ENCODE measurements around the gene GPLD1.
"Not testable (repeated sequence)": the region's sequence is repeated elsewhere in the genome, so short reads cannot be mapped to it uniquely, and the experiment has no call there.

Gene GPLD1

GRCh38 chr6:24520929-24521546 lies 31.7 kb upstream of the GPLD1 start:
- Histone ChIP-seq H3K4me3 (replicated peaks; ENCODE audit: low read depth, low read length) (no peak overlapping the region), H3K27me3 (replicated peaks; ENCODE audit: control insufficient read depth, insufficient read depth, low read length) (no peaks in the 10 kb centered on the region), H3K36me3 (ENCODE audit: control insufficient read depth, insufficient read depth, low read length) (no peaks in the 10 kb centered on the region)
- peak; percentile 86 for TF ChIP-seq CTCF (IDR thresholded peaks at IDR 0.05; ENCODE audit: insufficient read depth, low read length, poor library complexity, severe bottlenecking)
- peak; percentile 29 for DNase-seq (ENCODE audit: extremely low read depth, insufficient read length)

DNA sequence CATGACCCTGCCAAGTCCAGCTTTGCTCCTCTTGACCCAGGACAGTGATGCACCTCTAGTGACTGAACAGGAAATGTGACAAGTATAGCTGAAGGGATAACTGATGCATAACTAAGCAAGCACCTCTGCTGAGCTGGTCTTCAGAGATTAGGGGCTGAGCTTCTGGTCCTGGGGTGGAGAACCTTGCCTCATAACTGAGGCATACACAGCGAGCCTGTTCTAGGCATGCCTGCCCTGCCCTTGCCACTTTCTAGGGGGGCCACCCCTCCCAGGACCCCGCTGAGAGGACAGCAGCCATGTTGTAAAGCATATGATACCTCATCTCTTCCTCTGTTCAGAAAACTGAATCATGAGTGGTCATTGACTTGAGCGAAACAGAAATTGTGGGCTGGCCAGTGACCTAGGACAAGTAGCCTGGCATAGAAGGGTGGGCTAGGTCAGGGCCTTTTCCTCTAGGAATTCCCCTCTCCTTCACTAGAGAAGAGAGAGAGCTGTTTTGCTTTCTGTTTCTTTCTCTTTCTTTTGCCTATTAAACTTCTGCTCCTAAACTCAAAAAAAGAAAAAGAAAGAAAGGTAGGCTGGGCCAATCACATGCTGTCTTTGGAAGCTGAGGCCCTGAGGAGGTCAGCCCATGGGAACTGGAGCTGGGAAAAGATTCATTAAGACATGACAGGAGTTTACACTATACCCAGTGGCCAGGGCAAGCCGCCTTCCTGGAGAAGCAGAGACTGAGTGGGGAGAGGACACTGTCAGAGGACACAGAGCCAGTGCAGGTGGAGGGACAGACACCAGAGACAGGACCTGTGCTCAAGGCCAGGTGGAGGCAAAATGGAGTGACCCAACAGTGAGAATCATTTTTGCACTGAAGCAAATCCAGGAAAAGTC lies 28.5 kb upstream of the GPLD1 start:
- peak overlapping the region; percentile 42 for H3K4me3 ChIP-seq (replicated peaks; ENCODE audit: low read depth, low read length)
- no peak for TF ChIP-seq CTCF (IDR thresholded peaks at IDR 0.05; ENCODE audit: insufficient read depth, low read length, poor library complexity, severe bottlenecking)

GRCh38 chr6:24513602-24514001 lies 24.2 kb upstream of the GPLD1 start:
- no peak for DNase-seq (ENCODE audit: extremely low read depth, insufficient read length)
- TF ChIP-seq CTCF (IDR thresholded peaks at IDR 0.05; ENCODE audit: insufficient read depth, low read length, poor library complexity, severe bottlenecking): peak; percentile 21
- Histone ChIP-seq H3K27me3 (replicated peaks; ENCODE audit: control insufficient read depth, insufficient read depth, low read length) (no peaks in the 10 kb centered on the region), H3K4me3 (replicated peaks; ENCODE audit: low read depth, low read length) (no peak overlapping the region), H3K36me3 (ENCODE audit: control insufficient read depth, insufficient read depth, low read length) (no peaks in the 10 kb centered on the region)

More for the DNA sequence above, 28.5 kb upstream of the GPLD1 start:
- Histone ChIP-seq H3K36me3 (ENCODE audit: control insufficient read depth, insufficient read depth, low read length) (no peaks in the 10 kb centered on the region), H3K27me3 (replicated peaks; ENCODE audit: control insufficient read depth, insufficient read depth, low read length) (no peaks in the 10 kb centered on the region)
- DNase-seq (ENCODE audit: extremely low read depth, insufficient read length): peak; percentile 55

DNA sequence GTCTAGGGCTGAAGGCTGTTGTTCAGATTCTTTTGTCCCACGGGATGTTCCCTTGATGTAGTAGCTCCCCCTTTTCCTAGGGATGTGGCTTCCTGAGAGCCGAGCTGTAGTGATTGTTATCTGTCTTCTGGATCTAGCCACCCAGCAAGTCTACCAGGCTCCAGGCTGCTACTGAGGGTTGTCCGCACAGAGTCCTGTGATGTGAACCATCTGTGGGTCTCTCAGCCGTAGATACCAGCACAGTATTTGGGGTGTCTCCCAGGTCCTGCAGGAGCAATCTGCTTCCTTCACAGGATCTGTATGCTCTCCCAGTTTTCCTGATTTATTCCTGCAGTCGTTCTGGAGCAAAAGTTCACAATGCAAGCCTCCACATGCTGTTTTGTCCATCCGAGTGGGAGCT lies 22.6 kb upstream of the GPLD1 start:
- DNase-seq (ENCODE audit: extremely low read depth, insufficient read length); H3K27me3 ChIP-seq (replicated peaks; ENCODE audit: control insufficient read depth, insufficient read depth, low read length); H3K36me3 ChIP-seq (ENCODE audit: control insufficient read depth, insufficient read depth, low read length); H3K4me3 ChIP-seq (replicated peaks; ENCODE audit: low read depth, low read length): not testable (repeated sequence)

GRCh38 chr6:24506814-24507520 lies 17.6 kb upstream of the GPLD1 start:
- TF ChIP-seq CTCF (IDR thresholded peaks at IDR 0.05; ENCODE audit: insufficient read depth, low read length, poor library complexity, severe bottlenecking): no peak
- peaks cover 1% of the 10 kb centered on the region; the same call in 1 of the 2 replicates for H3K36me3 ChIP-seq (ENCODE audit: control insufficient read depth, insufficient read depth, low read length)

More at GRCh38 chr6:24506814-24507520, 17.6 kb upstream of the GPLD1 start:
- H3K4me3 ChIP-seq (replicated peaks; ENCODE audit: low read depth, low read length): no peak overlapping the region
- DNase-seq (ENCODE audit: extremely low read depth, insufficient read length): no peak
- H3K27me3 ChIP-seq (replicated peaks; ENCODE audit: control insufficient read depth, insufficient read depth, low read length): no peaks in the 10 kb centered on the region
